ENCODE measurements around the gene U2SURP. TPM values are rescaled to one million over a fixed set of nuclear protein-coding genes. Genes with fewer than 3 reads are reported as not detected.

The U2SURP gene
- total RNA-seq, 1 experiment from 2014 or later = 168 TPM

- Mint-ChIP-seq H3K9me3 (no peaks in the 10 kb centered on the region), H3K4me1 (peaks cover 21 to 25% of the 10 kb centered on the region in 2 experiments)
These were observed 369 bp upstream of the U2SURP start for GRCh38 chr3:143001034-143001368.

More at GRCh38 chr3:143001034-143001368, 369 bp upstream of the U2SURP start:
- Mint-ChIP-seq H3K36me3 (ENCODE audit: insufficient read depth in 1 of 3, low read depth in 3 of 3) (peaks cover 0 to 2% (median 0%) of the 10 kb centered on the region in 3 experiments; a peak in 2 of 7 replicates), H3K27ac (peak overlapping the region; percentile 98 to 99 (median 99)), H3K27me3 (ENCODE audit: low read depth) (no peaks in the 10 kb centered on the region), H3K4me3 (peak overlapping the region; percentile 90 to 96)
- H3K18ac ChIP-seq (ENCODE audit: insufficient read length, low read depth, low read length) = peak overlapping the region; percentile 71
- H2BK5ac ChIP-seq (ENCODE audit: insufficient read length, low read length) = peak overlapping the region; percentile 4
- WGBS (ENCODE audit: extremely low coverage, insufficient read length, low lambda C conversion rate) = no CpG with 5 or more reads among the region's 15 CpGs
- H3K79me2 ChIP-seq (ENCODE audit: insufficient read depth, low read length) = peaks cover 29% of the 10 kb centered on the region; the same call in 1 of the 2 replicates
- H3K27me3 ChIP-seq (ENCODE audit: insufficient read depth, low read length) = no peaks in the 10 kb centered on the region
- H4K20me1 ChIP-seq (ENCODE audit: control insufficient read depth, insufficient read depth, insufficient read length) = no peaks in the 10 kb centered on the region
- peaks cover 14% of the 10 kb centered on the region for H3K23me2 ChIP-seq (ENCODE audit: insufficient read length, low read depth, low read length, poor library complexity, severe bottlenecking)
- no peak overlapping the region for H2BK120ac ChIP-seq (ENCODE audit: low read depth, low read length, poor library complexity, severe bottlenecking)
- H3K27ac ChIP-seq (ENCODE audit: insufficient read length, low read depth, low read length) = peak overlapping the region; percentile 91
- peak overlapping the region; percentile 98 for H3K4me2 ChIP-seq (ENCODE audit: insufficient read depth, insufficient read length, low read length)
- H2BK15ac ChIP-seq (ENCODE audit: low read depth, low read length) = no peak overlapping the region
- H4K5ac ChIP-seq (ENCODE audit: insufficient read length, low read depth, low read length) = peak overlapping the region; percentile 13
- no peak overlapping the region for H3K56ac ChIP-seq (ENCODE audit: insufficient read length, low read depth, low read length)
- H2AK5ac ChIP-seq (ENCODE audit: insufficient read length, low read length) = no peak overlapping the region
- peak overlapping the region; percentile 62; the same call in 1 of the 2 replicates for H3K14ac ChIP-seq (ENCODE audit: insufficient read depth, low read length)
- H3K4me1 ChIP-seq (ENCODE audit: insufficient read depth, low read length) = no peaks in the 10 kb centered on the region
- H3K79me1 ChIP-seq (ENCODE audit: insufficient read depth, low read depth, low read length, poor library complexity, severe bottlenecking) = no peaks in the 10 kb centered on the region
- H2AFZ ChIP-seq (ENCODE audit: low read length) = peak overlapping the region; percentile 74
- H2BK20ac ChIP-seq (ENCODE audit: low read depth, low read length, poor library complexity, severe bottlenecking) = no peak overlapping the region
- H3K23ac ChIP-seq (ENCODE audit: insufficient read length, low read depth, low read length) = no peak overlapping the region
- H3K4ac ChIP-seq (ENCODE audit: low read depth, low read length) = no peak overlapping the region
- H4K91ac ChIP-seq (ENCODE audit: insufficient read length, low read depth, low read length) = no peak overlapping the region
- no peaks in the 10 kb centered on the region for H3K9me3 ChIP-seq (ENCODE audit: control insufficient read depth, low read depth, low read length)
- no peak overlapping the region for H2BK12ac ChIP-seq (ENCODE audit: insufficient read length, low read depth, low read length)
- no peak overlapping the region for H4K8ac ChIP-seq (replicated peaks; ENCODE audit: insufficient read length, low read depth, low read length)
- H3K9ac ChIP-seq (ENCODE audit: extremely low read depth, insufficient read length, low read length) = peak overlapping the region; percentile 81
- DNase-seq = no peak
- no peak overlapping the region for H3T11ph ChIP-seq (ENCODE audit: low read length)
- TF ChIP-seq, protein P1, sequence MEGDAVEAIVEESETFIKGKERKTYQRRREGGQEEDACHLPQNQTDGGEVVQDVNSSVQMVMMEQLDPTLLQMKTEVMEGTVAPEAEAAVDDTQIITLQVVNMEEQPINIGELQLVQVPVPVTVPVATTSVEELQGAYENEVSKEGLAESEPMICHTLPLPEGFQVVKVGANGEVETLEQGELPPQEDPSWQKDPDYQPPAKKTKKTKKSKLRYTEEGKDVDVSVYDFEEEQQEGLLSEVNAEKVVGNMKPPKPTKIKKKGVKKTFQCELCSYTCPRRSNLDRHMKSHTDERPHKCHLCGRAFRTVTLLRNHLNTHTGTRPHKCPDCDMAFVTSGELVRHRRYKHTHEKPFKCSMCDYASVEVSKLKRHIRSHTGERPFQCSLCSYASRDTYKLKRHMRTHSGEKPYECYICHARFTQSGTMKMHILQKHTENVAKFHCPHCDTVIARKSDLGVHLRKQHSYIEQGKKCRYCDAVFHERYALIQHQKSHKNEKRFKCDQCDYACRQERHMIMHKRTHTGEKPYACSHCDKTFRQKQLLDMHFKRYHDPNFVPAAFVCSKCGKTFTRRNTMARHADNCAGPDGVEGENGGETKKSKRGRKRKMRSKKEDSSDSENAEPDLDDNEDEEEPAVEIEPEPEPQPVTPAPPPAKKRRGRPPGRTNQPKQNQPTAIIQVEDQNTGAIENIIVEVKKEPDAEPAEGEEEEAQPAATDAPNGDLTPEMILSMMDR (conservative IDR thresholded peaks at IDR 0.05) = no peak

Measured in H9 (cell line).